HEK293 (cell line): ENCODE data around the gene IRX6.

ENCODE experiments used
- CTCF ChIA-PET: fragments of 350-600 bp; formaldehyde crosslinking; extraction: SDS; loops from one replicate; lab custom pipeline; 2021; ENCODE audit warnings: antibody characterized with exemption; lab: Yijun Ruan, JAX
- POLR2A ChIA-PET: fragments of 300-600 bp; formaldehyde crosslinking; extraction: SDS; loops from one replicate; lab custom pipeline; 2020; ENCODE audit warnings: antibody characterized with exemption, inconsistent platforms; lab: Yijun Ruan, JAX
- H3K27ac ChIP-seq: fragments of 200-500 bp; sonication (Bioruptor generic); 2 replicates; pipeline ENCODE4 v1.5.1; 2014; ENCODE audit warnings: low read depth, low read length, control low read depth, inconsistent platforms; ENCODE audit errors: extremely low read depth
- H3K36me3 ChIP-seq, 2 experiments: fragments of 200-500 bp in 1 of 2; sonication (Bioruptor generic) in 1 of 2; 1 replicate in 1 of 2; 2 replicates in 1 of 2; pipeline ENCODE4 v1.5.1; 2014 to 2017; ENCODE audit warnings: inconsistent platforms in 2 of 2, low read length in 2 of 2; ENCODE audit not compliant: control insufficient read depth in 2 of 2, insufficient read depth in 1 of 2
- H3K4me1 ChIP-seq: fragments of 200-500 bp; sonication (Bioruptor generic); 2 replicates; pipeline ENCODE4 v1.5.1; 2014; ENCODE audit warnings: mild to moderate bottlenecking, low read length, inconsistent platforms; ENCODE audit not compliant: control insufficient read depth, insufficient read depth
- H3K4me3 ChIP-seq: 2 replicates; pipeline ENCODE4 v1.5.1; 2011; ENCODE audit warnings: low read depth, mild to moderate bottlenecking, control low read depth, low read length, moderate library complexity
- H3K9me3 ChIP-seq: fragments of 200-500 bp; sonication (Bioruptor generic); 2 replicates; pipeline ENCODE4 v1.5.1; 2014; ENCODE audit warnings: low read depth, low read length, inconsistent platforms; ENCODE audit not compliant: control insufficient read depth, insufficient read depth
- INSM2 ChIP-seq: fragments of 450-650 bp; formaldehyde crosslinking; IDR thresholded peaks from 2 replicates; pipeline ENCODE4 v1.5.1; 2016; ENCODE audit warnings: missing biosample characterization, missing genetic modification characterization
- KLF1 ChIP-seq: fragments of 450-650 bp; formaldehyde crosslinking; IDR thresholded peaks from 2 replicates; pipeline ENCODE4 v1.5.1; 2016; ENCODE audit warnings: missing biosample characterization, missing genetic modification characterization
- KLF9 ChIP-seq: fragments of 450-650 bp; formaldehyde crosslinking; IDR thresholded peaks from 2 replicates; pipeline ENCODE4 v1.5.1; 2016; ENCODE audit warnings: missing biosample characterization, missing genetic modification characterization, low read depth
- ZBTB20 ChIP-seq: fragments of 450-650 bp; formaldehyde crosslinking; IDR thresholded peaks from 2 replicates; pipeline ENCODE4 v1.5.1; 2016; ENCODE audit warnings: missing biosample characterization, missing genetic modification characterization
- ZNF10 ChIP-seq: fragments of 450-650 bp; formaldehyde crosslinking; IDR thresholded peaks from 2 replicates; pipeline ENCODE4 v1.5.1; 2017; ENCODE audit warnings: missing biosample characterization, missing genetic modification characterization
- ZNF112 ChIP-seq: fragments of 450-650 bp; formaldehyde crosslinking; IDR thresholded peaks from 2 replicates; pipeline ENCODE4 v1.5.0; 2017; ENCODE audit warnings: missing biosample characterization, missing genetic modification characterization
- ZNF169 ChIP-seq: fragments of 450-650 bp; formaldehyde crosslinking; IDR thresholded peaks from 2 replicates; pipeline ENCODE4 v1.5.1; 2016; ENCODE audit warnings: missing biosample characterization, missing genetic modification characterization
- ZNF175 ChIP-seq: fragments of 450-650 bp; formaldehyde crosslinking; IDR thresholded peaks from 2 replicates; pipeline ENCODE4 v1.5.1; 2016; ENCODE audit warnings: missing biosample characterization, missing genetic modification characterization
- ZNF18 ChIP-seq: fragments of 450-650 bp; formaldehyde crosslinking; IDR thresholded peaks from 2 replicates; pipeline ENCODE4 v1.5.1; 2016; ENCODE audit warnings: missing biosample characterization, missing genetic modification characterization
- ZNF221 ChIP-seq: fragments of 450-650 bp; formaldehyde crosslinking; IDR thresholded peaks from 2 replicates; pipeline ENCODE4 v1.5.1; 2017; ENCODE audit warnings: missing biosample characterization, missing genetic modification characterization, borderline replicate concordance
- ZNF274 ChIP-seq, 2 experiments: fragments of 200-500 bp in 1 of 2; fragments of 450-650 bp in 1 of 2; sonication (Bioruptor generic) in 1 of 2; formaldehyde crosslinking in 1 of 2; IDR thresholded peaks; 2 replicates each; pipeline versions ENCODE4 v1.5.1 to v1.6.1; 2014 to 2016; ENCODE audit warnings: borderline replicate concordance in 1 of 2, inconsistent platforms in 1 of 2, low read length in 1 of 2, missing biosample characterization in 1 of 2, missing genetic modification characterization in 1 of 2
- ZNF341 ChIP-seq: fragments of 450-650 bp; formaldehyde crosslinking; IDR thresholded peaks from 2 replicates; pipeline ENCODE4; 2016; ENCODE audit warnings: low read depth, missing biosample characterization, missing genetic modification characterization
- ZNF473 ChIP-seq: fragments of 450-650 bp; formaldehyde crosslinking; IDR thresholded peaks from 2 replicates; pipeline ENCODE4 v1.5.1; 2017; ENCODE audit warnings: missing biosample characterization, missing genetic modification characterization
- ZNF518A ChIP-seq: fragments of 450-650 bp; formaldehyde crosslinking; conservative IDR thresholded peaks from 2 replicates; pipeline ENCODE4 v1.5.1; 2016; ENCODE audit warnings: low read depth, missing biosample characterization, missing genetic modification characterization
- ZNF530 ChIP-seq: fragments of 450-650 bp; formaldehyde crosslinking; IDR thresholded peaks from 2 replicates; pipeline ENCODE4 v1.5.1; 2016; ENCODE audit warnings: low read depth, missing biosample characterization, missing genetic modification characterization
- ZNF830 ChIP-seq: fragments of 450-650 bp; IDR thresholded peaks from 2 replicates; pipeline ENCODE4 v1.5.0; 2018; ENCODE audit warnings: missing biosample characterization, missing genetic modification characterization, low read depth, mild to moderate bottlenecking, moderate library complexity
- ZSCAN5A ChIP-seq: fragments of 450-650 bp; formaldehyde crosslinking; IDR thresholded peaks from 2 replicates; pipeline ENCODE4 v1.5.1; 2016; ENCODE audit warnings: missing biosample characterization, missing genetic modification characterization
- TF ChIP-seq, protein P1 (sequence below): fragments of 450-650 bp; formaldehyde crosslinking; optimal IDR thresholded peaks from 2 replicates; pipeline ENCODE3; 2016; ENCODE audit warnings: missing biosample characterization, mild to moderate bottlenecking, missing genetic modification characterization
- TF ChIP-seq, protein P2 (sequence below): fragments of 450-650 bp; formaldehyde crosslinking; IDR thresholded peaks from 2 replicates; pipeline ENCODE4 v1.5.1; 2016; ENCODE audit warnings: missing biosample characterization, missing genetic modification characterization
- TF ChIP-seq, protein P3 (sequence below): fragments of 450-650 bp; formaldehyde crosslinking; IDR thresholded peaks from 2 replicates; pipeline ENCODE4 v1.5.1; 2016; ENCODE audit warnings: missing biosample characterization, missing genetic modification characterization

Gene IRX6

DNA sequence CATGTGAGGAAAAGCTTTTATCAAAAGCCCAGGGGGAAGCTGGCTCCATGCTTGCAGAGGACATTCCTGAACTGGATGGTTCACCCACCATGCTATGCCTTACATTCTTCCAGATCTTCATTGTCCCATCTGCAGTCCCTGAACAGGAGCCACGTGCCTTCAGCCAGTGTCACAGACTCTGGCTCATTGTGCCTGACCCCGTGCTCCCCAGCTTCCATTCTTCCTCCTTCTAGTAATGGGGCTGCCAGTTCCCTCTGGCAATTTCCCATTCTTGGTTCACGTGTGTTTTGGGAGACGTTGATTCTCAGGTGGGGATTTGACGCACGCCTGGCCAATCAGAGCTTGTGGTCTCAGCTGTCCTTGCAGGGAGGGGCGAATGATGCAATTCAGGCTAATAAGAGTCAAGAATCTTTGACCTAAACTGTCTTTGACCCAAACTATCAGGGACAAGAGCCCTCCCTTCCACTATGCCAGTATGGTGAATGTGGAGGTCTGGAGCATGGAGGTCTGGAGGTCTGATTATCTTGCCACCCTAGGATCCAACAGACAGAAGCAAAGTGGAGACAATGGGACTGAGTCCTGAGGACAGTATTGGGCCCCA is 52.7 kb downstream of the IRX6 start (continued):
- TF ChIP-seq, protein P1, sequence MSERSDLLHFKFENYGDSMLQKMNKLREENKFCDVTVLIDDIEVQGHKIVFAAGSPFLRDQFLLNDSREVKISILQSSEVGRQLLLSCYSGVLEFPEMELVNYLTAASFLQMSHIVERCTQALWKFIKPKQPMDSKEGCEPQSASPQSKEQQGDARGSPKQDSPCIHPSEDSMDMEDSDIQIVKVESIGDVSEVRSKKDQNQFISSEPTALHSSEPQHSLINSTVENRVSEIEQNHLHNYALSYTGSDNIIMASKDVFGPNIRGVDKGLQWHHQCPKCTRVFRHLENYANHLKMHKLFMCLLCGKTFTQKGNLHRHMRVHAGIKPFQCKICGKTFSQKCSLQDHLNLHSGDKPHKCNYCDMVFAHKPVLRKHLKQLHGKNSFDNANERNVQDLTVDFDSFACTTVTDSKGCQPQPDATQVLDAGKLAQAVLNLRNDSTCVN (tag by site-specific recombination), result no peak
- TF ChIP-seq, protein P2, sequence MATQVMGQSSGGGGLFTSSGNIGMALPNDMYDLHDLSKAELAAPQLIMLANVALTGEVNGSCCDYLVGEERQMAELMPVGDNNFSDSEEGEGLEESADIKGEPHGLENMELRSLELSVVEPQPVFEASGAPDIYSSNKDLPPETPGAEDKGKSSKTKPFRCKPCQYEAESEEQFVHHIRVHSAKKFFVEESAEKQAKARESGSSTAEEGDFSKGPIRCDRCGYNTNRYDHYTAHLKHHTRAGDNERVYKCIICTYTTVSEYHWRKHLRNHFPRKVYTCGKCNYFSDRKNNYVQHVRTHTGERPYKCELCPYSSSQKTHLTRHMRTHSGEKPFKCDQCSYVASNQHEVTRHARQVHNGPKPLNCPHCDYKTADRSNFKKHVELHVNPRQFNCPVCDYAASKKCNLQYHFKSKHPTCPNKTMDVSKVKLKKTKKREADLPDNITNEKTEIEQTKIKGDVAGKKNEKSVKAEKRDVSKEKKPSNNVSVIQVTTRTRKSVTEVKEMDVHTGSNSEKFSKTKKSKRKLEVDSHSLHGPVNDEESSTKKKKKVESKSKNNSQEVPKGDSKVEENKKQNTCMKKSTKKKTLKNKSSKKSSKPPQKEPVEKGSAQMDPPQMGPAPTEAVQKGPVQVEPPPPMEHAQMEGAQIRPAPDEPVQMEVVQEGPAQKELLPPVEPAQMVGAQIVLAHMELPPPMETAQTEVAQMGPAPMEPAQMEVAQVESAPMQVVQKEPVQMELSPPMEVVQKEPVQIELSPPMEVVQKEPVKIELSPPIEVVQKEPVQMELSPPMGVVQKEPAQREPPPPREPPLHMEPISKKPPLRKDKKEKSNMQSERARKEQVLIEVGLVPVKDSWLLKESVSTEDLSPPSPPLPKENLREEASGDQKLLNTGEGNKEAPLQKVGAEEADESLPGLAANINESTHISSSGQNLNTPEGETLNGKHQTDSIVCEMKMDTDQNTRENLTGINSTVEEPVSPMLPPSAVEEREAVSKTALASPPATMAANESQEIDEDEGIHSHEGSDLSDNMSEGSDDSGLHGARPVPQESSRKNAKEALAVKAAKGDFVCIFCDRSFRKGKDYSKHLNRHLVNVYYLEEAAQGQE (tag by site-specific recombination), result no peak
- TF ChIP-seq ZNF530 (no peak), KLF9 (tag by site-specific recombination) (no peak), ZNF221 (no peak), ZNF175 (tag by site-specific recombination) (no peak), ZBTB20 (no peak), INSM2 (no peak)

- Histone ChIP-seq H3K4me1 (no peaks in the 10 kb centered on the region), H3K27ac (no peak overlapping the region), H3K36me3 (no peaks in the 10 kb centered on the region), H3K4me3 (no peak overlapping the region), H3K9me3 (no peaks in the 10 kb centered on the region)
- CTCF ChIA-PET, result no interaction called here
- POLR2A ChIA-PET, result no interaction called here
- no peak for TF ChIP-seq ZNF518A (tag by site-specific recombination)
- no peak for TF ChIP-seq KLF1
- TF ChIP-seq ZNF169 (tag by site-specific recombination), result no peak
- TF ChIP-seq ZSCAN5A (tag by site-specific recombination), result no peak
- TF ChIP-seq, protein P3, sequence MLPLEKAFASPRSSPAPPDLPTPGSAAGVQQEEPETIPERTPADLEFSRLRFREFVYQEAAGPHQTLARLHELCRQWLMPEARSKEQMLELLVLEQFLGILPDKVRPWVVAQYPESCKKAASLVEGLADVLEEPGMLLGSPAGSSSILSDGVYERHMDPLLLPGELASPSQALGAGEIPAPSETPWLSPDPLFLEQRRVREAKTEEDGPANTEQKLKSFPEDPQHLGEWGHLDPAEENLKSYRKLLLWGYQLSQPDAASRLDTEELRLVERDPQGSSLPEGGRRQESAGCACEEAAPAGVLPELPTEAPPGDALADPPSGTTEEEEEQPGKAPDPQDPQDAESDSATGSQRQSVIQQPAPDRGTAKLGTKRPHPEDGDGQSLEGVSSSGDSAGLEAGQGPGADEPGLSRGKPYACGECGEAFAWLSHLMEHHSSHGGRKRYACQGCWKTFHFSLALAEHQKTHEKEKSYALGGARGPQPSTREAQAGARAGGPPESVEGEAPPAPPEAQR (tag by site-specific recombination), result no peak
- no peak for TF ChIP-seq ZNF830
- no peak for TF ChIP-seq ZNF473
- no peak for TF ChIP-seq ZNF112 (tag by site-specific recombination)
- TF ChIP-seq ZNF274 (IDR thresholded peaks at IDR 0.05; ENCODE audit: low read length), result no peak
- no peak for TF ChIP-seq ZNF274 (tag by site-specific recombination; IDR thresholded peaks at IDR 0.05; ENCODE audit: borderline replicate concordance)
- TF ChIP-seq ZNF341 (tag by site-specific recombination), result no peak
- TF ChIP-seq ZNF18 (tag by site-specific recombination), result no peak
- no peak for TF ChIP-seq ZNF10 (tag by site-specific recombination)
Measured at GRCh38 chr16:55377840-55378239, 53.8 kb downstream of the IRX6 start.
